Liver (tissue), 9 donors: Measurements from ENCODE around the gene CTNNA1. TPM values are rescaled to one million over a fixed set of nuclear protein-coding genes. Genes with fewer than 3 reads are reported as not detected.

Experiments
- DNase-seq: peaks from one replicate; pipeline ENCODE4 v3.0.0-alpha.2; 2017; ENCODE audit warnings: low spot score
- H3K27ac ChIP-seq, 2 donors: one replicate each; pipeline ENCODE4 v1.7.0; 2013; ENCODE audit warnings: inconsistent platforms in 2 of 2, low read length in 2 of 2, control low read depth in 1 of 2, low read depth in 1 of 2, mild to moderate bottlenecking in 1 of 2
- H3K27me3 ChIP-seq, 4 donors: one replicate each; pipeline versions ENCODE4 v1.6.1 to v1.7.0; 2013; ENCODE audit warnings: low read length in 3 of 4, inconsistent platforms in 1 of 4, mild to moderate bottlenecking in 1 of 4, moderate library complexity in 1 of 4; ENCODE audit not compliant: control insufficient read depth in 4 of 4, insufficient read depth in 4 of 4
- H3K36me3 ChIP-seq, 4 donors: one replicate each; pipeline versions ENCODE4 v1.6.1 to v1.7.0; 2013; ENCODE audit warnings: low read length in 3 of 4, mild to moderate bottlenecking in 3 of 4, low read depth in 1 of 4, moderate library complexity in 1 of 4; ENCODE audit not compliant: control insufficient read depth in 4 of 4, insufficient read depth in 3 of 4
- H3K4me1 ChIP-seq, 4 donors: one replicate each; pipeline versions ENCODE4 v1.6.1 to v1.7.0; 2013; ENCODE audit warnings: low read length in 3 of 4, mild to moderate bottlenecking in 3 of 4, moderate library complexity in 1 of 4; ENCODE audit not compliant: control insufficient read depth in 4 of 4, insufficient read depth in 4 of 4
- H3K4me3 ChIP-seq, 3 donors: one replicate each; pipeline versions ENCODE4 v1.6.1 to v1.7.0; 2013; ENCODE audit warnings: low read length in 3 of 3, control low read depth in 1 of 3, low read depth in 1 of 3, mild to moderate bottlenecking in 1 of 3
- H3K9ac ChIP-seq, 2 donors: one replicate each; pipeline ENCODE4 v1.7.0; 2013; ENCODE audit warnings: low read length in 2 of 2, mild to moderate bottlenecking in 2 of 2, moderate library complexity in 2 of 2, control low read depth in 1 of 2, low read depth in 1 of 2
- H3K9me3 ChIP-seq, 4 donors: one replicate each; pipeline versions ENCODE4 v1.6.1 to v1.7.0; 2013; ENCODE audit warnings: low read length in 3 of 4; ENCODE audit not compliant: control insufficient read depth in 4 of 4
- EGR1 ChIP-seq, 2 donors: IDR thresholded peaks; 2 replicates each; pipeline ENCODE4 v1.6.1; 2016 to 2018; ENCODE audit warnings: antibody characterized with exemption in 2 of 2, low read depth in 2 of 2
- FOXA1 ChIP-seq: IDR thresholded peaks from 2 replicates; pipeline ENCODE4 v1.6.1; 2016; ENCODE audit warnings: antibody characterized with exemption
- HNF4A ChIP-seq, 2 donors: conservative IDR thresholded peaks; 2 replicates each; pipeline ENCODE4 v1.6.1; 2016; ENCODE audit warnings: antibody characterized with exemption in 2 of 2, mild to moderate bottlenecking in 2 of 2
- JUND ChIP-seq, 2 donors: IDR thresholded peaks; 2 replicates each; pipeline ENCODE4 v1.6.1; 2016; ENCODE audit warnings: antibody characterized with exemption in 2 of 2
- NR2F2 ChIP-seq: IDR thresholded peaks from 2 replicates; pipeline ENCODE4 v1.6.1; 2016; ENCODE audit warnings: antibody characterized with exemption
- RAD21 ChIP-seq, 2 donors: IDR thresholded peaks; 2 replicates each; pipeline ENCODE4 v1.6.1; 2016; ENCODE audit warnings: antibody characterized with exemption in 2 of 2, mild to moderate bottlenecking in 2 of 2
- RXRA ChIP-seq, 2 donors: IDR thresholded peaks; 2 replicates each; pipeline ENCODE4 v1.6.1; 2017 to 2018; ENCODE audit warnings: antibody characterized with exemption in 2 of 2, mild to moderate bottlenecking in 1 of 2
- SP1 ChIP-seq: IDR thresholded peaks from 2 replicates; pipeline ENCODE4 v1.6.1; 2018; ENCODE audit warnings: antibody characterized with exemption, mild to moderate bottlenecking
- TAF1 ChIP-seq: conservative IDR thresholded peaks from 2 replicates; pipeline ENCODE4 v1.6.1; 2016; ENCODE audit warnings: antibody characterized with exemption, mild to moderate bottlenecking
- YY1 ChIP-seq: IDR thresholded peaks from 2 replicates; pipeline ENCODE4 v1.6.1; 2016; ENCODE audit warnings: antibody characterized with exemption, mild to moderate bottlenecking
- WGBS: extraction: QIAGEN DNeasy Blood & Tissue Kit; methylation state at CpG from one replicate; pipeline ENCODE4 v1.1.7; 2013; 5-methylcytosine and 5-hydroxymethylcytosine counted together
- polyA plus RNA-seq, 2 donors: library from polyadenylated mRNA; stranded (reverse) in 1 of 2; unstranded in 1 of 2; fragments of 200-250 nt in 1 of 2; fragments of >200 nt in 1 of 2; fragmentation: Nextera tagmentation in 1 of 2; extraction: Ambion mirVana in 1 of 2; gene quantifications; one replicate each; pipeline versions ENCODE4 v1.2.1 to v1.2.3, GENCODE V29; 2013 to 2015
- total RNA-seq, 2 donors: library from RNA; depleted of rRNA; stranded (reverse); fragments of >200 nt; gene quantifications; one replicate each; pipeline ENCODE4 v1.2.3, GENCODE V29; 2014
- TF ChIP-seq, protein P1 (sequence below): IDR thresholded peaks from 2 replicates; pipeline ENCODE4 v1.6.1; 2016; ENCODE audit warnings: antibody characterized with exemption
- TF ChIP-seq, protein P2 (sequence below): IDR thresholded peaks from 2 replicates; pipeline ENCODE4 v1.6.1; 2016; ENCODE audit warnings: antibody characterized with exemption, mild to moderate bottlenecking
- TF ChIP-seq, protein P3 (sequence below): fragments of 150-350 bp; IDR thresholded peaks from 2 replicates; pipeline ENCODE4 v1.5.1; 2017; ENCODE audit warnings: improper control_type of control experiment, low read depth, low read length; ENCODE audit not compliant: missing input control
- TF ChIP-seq, protein P4 (sequence below): IDR thresholded peaks from 2 replicates; pipeline ENCODE4 v1.6.1; 2016; ENCODE audit warnings: antibody characterized with exemption
- TF ChIP-seq, protein P5 (sequence below): IDR thresholded peaks from 2 replicates; pipeline ENCODE4 v1.6.1; 2016; ENCODE audit warnings: antibody characterized with exemption
- donor health status: healthy.
- donor health status: healthy.
- donor health status: healthy.
- donor health status: healthy.
- donor health status: healthy.

Gene CTNNA1
- total and polyA plus RNA-seq, 4 donors: 39.9 to 150 (median 103) TPM

DNA sequence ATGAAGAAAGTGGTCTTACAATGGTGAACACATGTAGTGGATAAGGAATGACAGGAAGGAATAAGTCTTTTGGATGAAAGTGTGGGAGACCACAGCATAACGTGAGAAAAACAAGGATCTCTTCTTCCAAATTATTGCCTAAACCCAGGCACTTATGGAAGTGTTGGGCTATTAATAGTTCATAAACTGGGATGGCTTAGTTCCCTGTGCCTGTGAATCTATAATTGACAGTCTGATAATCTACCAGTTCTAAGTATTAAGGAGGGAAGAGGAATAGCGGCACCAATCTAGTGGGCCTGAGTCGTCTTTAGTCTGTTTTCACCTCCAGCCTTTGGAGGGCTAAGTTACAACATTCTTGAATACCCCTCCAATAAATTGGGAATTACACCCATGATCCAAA lies 161.1 kb downstream of the CTNNA1 start:
- H3K4me3 ChIP-seq: no peak overlapping the region
- H3K9ac ChIP-seq: no peak overlapping the region
- DNase-seq: no peak
- H3K27ac ChIP-seq: no peak overlapping the region
- WGBS: 98% methylated on average over 3 of the region's 3 CpGs
- H3K4me1 ChIP-seq: no peaks in the 10 kb centered on the region
- H3K36me3 ChIP-seq: peaks cover 0 to 7% (median 5%) of the 10 kb centered on the region in 4 donors
- no peaks in the 10 kb centered on the region for H3K9me3 ChIP-seq
- TF ChIP-seq EGR1 (IDR thresholded peaks at IDR 0.05; ENCODE audit: low read depth in 2 of 2): no peak
- TF ChIP-seq, protein P1, sequence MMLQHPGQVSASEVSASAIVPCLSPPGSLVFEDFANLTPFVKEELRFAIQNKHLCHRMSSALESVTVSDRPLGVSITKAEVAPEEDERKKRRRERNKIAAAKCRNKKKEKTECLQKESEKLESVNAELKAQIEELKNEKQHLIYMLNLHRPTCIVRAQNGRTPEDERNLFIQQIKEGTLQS: no peak
- TF ChIP-seq JUND (IDR thresholded peaks at IDR 0.05): no peak
- TF ChIP-seq YY1: no peak
- no peak for TF ChIP-seq RAD21 (IDR thresholded peaks at IDR 0.05)
- no peak for TF ChIP-seq NR2F2
- TF ChIP-seq, protein P2, sequence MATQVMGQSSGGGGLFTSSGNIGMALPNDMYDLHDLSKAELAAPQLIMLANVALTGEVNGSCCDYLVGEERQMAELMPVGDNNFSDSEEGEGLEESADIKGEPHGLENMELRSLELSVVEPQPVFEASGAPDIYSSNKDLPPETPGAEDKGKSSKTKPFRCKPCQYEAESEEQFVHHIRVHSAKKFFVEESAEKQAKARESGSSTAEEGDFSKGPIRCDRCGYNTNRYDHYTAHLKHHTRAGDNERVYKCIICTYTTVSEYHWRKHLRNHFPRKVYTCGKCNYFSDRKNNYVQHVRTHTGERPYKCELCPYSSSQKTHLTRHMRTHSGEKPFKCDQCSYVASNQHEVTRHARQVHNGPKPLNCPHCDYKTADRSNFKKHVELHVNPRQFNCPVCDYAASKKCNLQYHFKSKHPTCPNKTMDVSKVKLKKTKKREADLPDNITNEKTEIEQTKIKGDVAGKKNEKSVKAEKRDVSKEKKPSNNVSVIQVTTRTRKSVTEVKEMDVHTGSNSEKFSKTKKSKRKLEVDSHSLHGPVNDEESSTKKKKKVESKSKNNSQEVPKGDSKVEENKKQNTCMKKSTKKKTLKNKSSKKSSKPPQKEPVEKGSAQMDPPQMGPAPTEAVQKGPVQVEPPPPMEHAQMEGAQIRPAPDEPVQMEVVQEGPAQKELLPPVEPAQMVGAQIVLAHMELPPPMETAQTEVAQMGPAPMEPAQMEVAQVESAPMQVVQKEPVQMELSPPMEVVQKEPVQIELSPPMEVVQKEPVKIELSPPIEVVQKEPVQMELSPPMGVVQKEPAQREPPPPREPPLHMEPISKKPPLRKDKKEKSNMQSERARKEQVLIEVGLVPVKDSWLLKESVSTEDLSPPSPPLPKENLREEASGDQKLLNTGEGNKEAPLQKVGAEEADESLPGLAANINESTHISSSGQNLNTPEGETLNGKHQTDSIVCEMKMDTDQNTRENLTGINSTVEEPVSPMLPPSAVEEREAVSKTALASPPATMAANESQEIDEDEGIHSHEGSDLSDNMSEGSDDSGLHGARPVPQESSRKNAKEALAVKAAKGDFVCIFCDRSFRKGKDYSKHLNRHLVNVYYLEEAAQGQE: no peak
- no peak for TF ChIP-seq HNF4A (conservative IDR thresholded peaks at IDR 0.05)
- TF ChIP-seq, protein P3, sequence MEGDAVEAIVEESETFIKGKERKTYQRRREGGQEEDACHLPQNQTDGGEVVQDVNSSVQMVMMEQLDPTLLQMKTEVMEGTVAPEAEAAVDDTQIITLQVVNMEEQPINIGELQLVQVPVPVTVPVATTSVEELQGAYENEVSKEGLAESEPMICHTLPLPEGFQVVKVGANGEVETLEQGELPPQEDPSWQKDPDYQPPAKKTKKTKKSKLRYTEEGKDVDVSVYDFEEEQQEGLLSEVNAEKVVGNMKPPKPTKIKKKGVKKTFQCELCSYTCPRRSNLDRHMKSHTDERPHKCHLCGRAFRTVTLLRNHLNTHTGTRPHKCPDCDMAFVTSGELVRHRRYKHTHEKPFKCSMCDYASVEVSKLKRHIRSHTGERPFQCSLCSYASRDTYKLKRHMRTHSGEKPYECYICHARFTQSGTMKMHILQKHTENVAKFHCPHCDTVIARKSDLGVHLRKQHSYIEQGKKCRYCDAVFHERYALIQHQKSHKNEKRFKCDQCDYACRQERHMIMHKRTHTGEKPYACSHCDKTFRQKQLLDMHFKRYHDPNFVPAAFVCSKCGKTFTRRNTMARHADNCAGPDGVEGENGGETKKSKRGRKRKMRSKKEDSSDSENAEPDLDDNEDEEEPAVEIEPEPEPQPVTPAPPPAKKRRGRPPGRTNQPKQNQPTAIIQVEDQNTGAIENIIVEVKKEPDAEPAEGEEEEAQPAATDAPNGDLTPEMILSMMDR: no peak
- TF ChIP-seq SP1: no peak
- no peak for TF ChIP-seq FOXA1
- TF ChIP-seq, protein P4, sequence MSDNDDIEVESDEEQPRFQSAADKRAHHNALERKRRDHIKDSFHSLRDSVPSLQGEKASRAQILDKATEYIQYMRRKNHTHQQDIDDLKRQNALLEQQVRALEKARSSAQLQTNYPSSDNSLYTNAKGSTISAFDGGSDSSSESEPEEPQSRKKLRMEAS: no peak
- no peaks in the 10 kb centered on the region for H3K27me3 ChIP-seq

DNA sequence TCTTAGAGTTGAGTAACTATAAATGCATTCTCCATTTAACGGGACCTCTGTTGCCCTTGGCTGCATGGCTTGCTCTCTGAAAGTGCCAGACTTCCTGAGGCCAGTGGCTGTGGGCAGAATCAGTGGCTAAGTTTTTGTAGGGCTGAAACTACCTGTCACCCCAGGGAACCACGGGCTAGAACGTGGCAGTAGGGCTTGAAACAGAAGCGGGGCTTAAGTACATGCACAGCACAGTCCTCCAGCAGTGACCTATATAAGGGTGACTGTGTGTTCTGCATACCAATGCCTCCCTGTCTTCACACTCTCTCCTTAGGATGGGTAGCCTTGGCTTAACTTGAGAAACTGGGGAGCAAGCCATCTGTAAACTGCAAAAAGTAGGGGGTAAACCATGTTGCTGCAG lies 165.5 kb downstream of the CTNNA1 start:
- peaks cover 0 to 7% (median 5%) of the 10 kb centered on the region in 4 donors for H3K36me3 ChIP-seq
- H3K27me3 ChIP-seq: no peaks in the 10 kb centered on the region
- 88% methylated on average over 4 of the region's 4 CpGs for WGBS
- no peak overlapping the region for H3K9ac ChIP-seq
- no peaks in the 10 kb centered on the region for H3K4me1 ChIP-seq
- no peak overlapping the region for H3K4me3 ChIP-seq
- no peak overlapping the region for H3K27ac ChIP-seq
- no peaks in the 10 kb centered on the region for H3K9me3 ChIP-seq
- TF ChIP-seq YY1: no peak
- TF ChIP-seq, protein P3: no peak
- TF ChIP-seq TAF1: no peak
- TF ChIP-seq RXRA (IDR thresholded peaks at IDR 0.05): no peak
- TF ChIP-seq, protein P5, sequence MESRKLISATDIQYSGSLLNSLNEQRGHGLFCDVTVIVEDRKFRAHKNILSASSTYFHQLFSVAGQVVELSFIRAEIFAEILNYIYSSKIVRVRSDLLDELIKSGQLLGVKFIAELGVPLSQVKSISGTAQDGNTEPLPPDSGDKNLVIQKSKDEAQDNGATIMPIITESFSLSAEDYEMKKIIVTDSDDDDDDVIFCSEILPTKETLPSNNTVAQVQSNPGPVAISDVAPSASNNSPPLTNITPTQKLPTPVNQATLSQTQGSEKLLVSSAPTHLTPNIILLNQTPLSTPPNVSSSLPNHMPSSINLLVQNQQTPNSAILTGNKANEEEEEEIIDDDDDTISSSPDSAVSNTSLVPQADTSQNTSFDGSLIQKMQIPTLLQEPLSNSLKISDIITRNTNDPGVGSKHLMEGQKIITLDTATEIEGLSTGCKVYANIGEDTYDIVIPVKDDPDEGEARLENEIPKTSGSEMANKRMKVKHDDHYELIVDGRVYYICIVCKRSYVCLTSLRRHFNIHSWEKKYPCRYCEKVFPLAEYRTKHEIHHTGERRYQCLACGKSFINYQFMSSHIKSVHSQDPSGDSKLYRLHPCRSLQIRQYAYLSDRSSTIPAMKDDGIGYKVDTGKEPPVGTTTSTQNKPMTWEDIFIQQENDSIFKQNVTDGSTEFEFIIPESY: no peak
- TF ChIP-seq NR2F2: no peak
- no peak for DNase-seq
